SW480 (cell line): ENCODE data around the gene ABCA2.

Experiments used
- DNase-seq: peaks from one replicate; pipeline ENCODE4 v3.0.0-alpha.2; 2016; ENCODE audit warnings: low spot score

ABCA2 gene

GRCh38 chr9:137029058-137029936, 1.3 kb upstream of the ABCA2 start:
- peak; percentile 63 for DNase-seq

- DNase-seq: peak; percentile 68
These were observed 423 bp upstream of the ABCA2 start for GRCh38 chr9:137028263-137029057.

GRCh38 chr9:137026828-137027227, 1.2 kb downstream of the ABCA2 start:
- no peak for DNase-seq

GRCh38 chr9:137026384-137026783, 1.7 kb downstream of the ABCA2 start:
- no peak for DNase-seq

DNA sequence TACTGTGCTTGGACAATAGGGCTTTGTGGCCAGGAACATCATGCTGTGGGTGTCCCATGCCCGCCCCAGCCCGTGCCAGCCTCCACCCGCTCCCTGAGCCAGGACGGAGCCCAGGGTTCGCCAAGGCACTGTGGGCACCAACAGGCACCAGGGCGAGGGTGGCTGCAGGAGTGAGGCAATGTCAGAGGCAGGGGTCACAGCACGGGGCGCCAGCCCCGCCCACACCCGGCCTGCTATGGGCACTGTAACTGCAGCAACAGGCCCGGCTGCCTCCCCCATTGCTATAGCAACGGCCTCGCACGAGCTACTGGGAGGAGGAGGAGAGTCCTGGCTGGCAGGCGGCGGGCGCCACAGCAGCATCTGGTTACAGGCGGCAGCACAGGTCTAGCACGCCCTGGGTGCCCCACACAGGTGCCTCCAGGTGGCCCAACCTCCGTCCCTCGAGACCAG, 2.5 kb downstream of the ABCA2 start:
- DNase-seq: peak; percentile 83

GRCh38 chr9:137023583-137023991, 4.5 kb downstream of the ABCA2 start:
- DNase-seq: no peak

- no peak for DNase-seq
These were observed 4.9 kb downstream of the ABCA2 start for GRCh38 chr9:137023157-137023556.

GRCh38 chr9:137022662-137023008, 5.4 kb downstream of the ABCA2 start:
- DNase-seq: no peak

DNA sequence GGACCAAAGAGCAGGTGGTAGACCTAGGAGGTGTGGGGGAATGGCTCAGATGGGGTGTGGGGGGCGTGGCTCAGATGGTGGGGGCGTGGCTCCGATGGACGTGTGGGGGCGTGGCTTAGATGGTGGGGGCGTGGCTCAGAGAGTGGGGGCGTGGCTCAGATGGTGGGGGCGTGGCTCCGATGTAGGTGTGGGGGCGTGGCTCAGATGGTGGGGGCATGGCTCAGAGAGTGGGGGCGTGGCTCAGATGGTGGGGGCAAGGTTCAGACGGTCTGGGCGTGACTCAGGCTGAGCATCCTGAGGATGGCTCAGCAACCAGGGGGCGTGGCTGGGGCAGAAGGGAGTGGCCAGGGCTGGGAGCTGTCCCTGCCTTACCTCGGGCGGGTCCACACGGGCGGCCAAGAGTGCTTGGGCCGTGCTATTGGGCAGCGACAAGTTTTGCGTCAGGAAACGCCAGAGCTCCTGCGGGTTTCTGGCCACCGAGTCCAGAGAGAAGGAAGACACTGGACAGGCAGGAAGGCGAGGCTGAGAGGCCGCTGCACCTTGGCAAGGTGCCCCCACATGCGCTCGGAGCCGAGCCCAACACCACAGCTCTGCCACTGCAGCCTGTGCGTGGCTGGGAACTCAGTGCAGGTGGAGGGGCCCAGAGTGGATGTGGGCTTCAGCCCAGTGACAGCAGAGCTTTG, 5.9 kb downstream of the ABCA2 start:
- peak; percentile 94 for DNase-seq

- no peak for DNase-seq
These were observed 6.5 kb downstream of the ABCA2 start for GRCh38 chr9:137021568-137021978.

DNA sequence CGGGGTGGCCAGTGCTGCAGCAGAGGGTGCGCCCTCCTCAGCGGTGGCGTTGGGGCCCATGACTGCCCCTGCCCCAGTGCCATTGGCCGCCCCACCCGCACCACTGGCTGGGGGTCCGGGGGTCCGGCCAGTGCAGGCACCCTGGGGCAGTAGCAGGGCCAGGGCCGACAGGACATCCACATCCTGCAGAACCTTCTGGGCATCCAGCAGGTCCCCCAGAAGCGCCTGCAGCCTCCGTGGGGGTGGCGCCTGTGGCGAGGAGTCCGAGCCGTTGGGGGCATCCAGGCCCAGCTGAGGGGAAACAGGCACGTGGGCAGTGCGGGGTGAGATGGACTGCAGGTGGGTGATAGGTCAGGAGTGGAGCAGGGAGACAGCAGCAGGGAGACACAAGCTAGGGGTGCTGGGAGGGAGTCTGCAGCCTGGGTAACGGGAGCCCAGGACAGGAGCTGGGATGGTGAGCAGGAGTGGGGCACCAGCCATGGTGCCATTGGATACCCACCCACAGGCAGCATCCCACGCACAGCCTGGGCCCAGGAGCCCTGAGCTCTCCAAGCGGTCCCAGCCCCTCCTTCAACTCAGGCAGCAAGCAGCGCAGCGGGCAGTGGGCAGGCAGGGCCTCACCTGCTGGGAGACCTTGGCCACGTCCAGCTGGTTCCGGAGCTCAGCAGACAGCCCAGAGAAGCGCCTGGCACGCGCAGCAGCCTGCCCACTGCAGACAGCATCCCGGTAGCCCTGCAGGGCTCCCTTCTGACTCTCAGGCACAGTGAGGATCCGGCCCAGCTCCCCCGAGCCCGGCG, 7.1 kb downstream of the ABCA2 start:
- no peak for DNase-seq

GRCh38 chr9:137019891-137020683, 8.0 kb downstream of the ABCA2 start:
- no peak for DNase-seq

DNA sequence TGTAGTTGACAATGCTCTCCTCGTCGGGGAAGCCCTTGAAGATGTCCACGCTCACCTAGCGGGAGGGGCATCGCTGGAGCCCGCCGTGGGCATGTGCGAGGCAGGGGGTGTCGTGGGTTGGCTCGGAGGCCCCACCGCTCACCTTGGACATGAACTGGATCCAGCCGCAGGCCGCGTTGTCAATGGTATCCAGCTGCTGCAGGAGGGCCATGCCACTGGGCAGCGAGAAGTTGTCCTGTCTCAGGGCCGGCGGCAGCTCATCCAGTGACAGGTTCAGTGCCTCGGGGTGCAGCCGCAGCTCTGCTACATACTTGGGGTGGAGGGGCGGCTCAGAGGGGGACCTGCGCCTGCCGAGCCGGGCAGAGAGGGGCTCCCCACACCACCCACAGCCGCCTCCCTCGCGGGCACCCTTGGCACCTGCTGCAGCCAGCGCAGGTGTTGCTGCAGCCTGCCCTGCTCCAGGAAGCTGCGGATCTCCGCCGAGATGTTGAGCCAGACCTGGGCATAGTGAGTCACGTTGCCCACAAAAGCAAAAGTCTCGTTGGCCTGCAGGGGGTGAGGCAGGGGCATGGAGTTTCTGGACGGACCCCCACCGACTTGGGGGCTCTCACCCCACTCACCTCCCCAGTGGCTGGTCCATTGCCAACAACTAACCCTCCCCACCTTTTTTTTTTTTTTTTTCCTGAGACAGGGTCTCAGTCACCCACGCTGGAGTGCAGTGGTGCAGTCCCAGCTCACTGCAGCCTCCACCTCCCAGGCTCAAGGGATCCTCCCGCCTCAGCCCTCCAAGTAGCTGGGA, 9.1 kb downstream of the ABCA2 start:
- DNase-seq: no peak

DNA sequence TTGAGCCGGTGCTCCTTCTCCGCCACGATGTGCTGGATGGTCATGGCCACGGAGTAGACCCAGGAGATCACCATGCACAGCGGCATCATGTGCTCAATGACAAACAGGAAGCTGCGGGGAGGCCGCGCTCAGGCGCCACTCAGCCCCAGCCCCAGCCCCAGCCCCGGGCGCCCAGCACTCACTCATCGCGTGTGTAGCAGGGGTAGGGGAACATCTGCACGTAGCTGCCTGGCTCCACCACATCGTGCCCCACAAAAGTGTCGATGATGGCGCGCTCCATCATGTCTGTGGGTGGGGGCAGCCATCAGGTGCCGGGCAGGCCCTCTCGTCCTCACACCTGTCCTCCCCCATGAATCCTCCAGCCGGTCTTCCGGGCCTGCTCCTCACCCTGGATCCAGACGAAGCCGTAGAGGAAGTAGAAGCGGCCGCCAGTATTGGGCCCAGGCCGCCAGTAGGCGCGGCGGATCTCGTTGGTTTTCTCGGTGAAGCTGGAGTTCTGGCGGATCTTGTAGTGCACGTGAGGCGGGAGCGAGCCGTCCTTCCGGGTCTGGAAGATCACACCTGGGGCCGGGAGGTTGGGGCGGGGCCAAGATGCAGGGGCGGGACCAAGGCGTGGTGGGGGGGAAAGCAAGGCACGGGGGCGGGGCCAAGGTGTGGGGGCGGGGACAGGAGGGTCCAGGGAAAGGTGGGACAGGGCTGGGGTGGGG, 10.1 kb downstream of the ABCA2 start:
- no peak for DNase-seq

- no peak for DNase-seq
These were observed 11.0 kb downstream of the ABCA2 start for GRCh38 chr9:137017071-137017470.

DNA sequence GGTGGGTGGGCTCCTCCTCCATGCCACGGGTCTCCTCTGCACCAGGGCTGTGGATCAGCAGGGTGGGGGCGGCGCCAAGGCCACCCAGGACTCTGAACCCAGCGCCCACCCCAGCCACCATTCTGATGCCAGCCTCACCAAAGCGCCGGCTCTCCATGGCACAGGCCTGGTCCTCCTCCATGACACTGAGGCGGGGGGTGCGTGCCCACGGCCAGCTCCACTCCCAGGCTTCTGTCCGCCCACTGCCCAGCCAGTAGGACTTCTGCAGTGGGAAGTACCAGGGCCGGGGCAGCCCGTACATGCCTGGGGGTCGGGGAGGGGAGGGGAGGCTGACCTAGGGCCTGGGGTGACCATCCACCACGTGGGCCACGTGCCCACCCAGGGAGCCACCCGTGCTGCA, 11.6 kb downstream of the ABCA2 start:
- DNase-seq: no peak

GRCh38 chr9:137015976-137016375, 12.1 kb downstream of the ABCA2 start:
- no peak for DNase-seq

DNA sequence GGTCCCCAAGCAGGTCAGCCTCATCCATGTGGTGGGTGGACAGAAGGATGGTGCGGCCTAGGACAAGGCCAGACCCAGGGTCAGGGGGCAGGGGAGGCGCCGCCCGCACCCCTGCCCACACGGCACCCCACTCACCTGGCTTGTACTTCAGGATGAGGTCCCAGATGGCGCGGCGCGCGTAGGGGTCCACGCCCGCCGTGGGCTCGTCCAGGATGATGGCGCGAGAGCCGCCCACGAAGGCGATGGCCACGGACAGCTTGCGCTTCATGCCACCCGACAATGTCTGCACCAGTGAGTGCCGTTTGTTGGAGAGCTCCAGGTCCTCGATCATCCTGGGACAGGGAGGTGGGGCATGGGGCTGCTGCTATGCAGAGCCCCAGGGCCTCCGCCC, 12.5 kb downstream of the ABCA2 start:
- no peak for DNase-seq

DNA sequence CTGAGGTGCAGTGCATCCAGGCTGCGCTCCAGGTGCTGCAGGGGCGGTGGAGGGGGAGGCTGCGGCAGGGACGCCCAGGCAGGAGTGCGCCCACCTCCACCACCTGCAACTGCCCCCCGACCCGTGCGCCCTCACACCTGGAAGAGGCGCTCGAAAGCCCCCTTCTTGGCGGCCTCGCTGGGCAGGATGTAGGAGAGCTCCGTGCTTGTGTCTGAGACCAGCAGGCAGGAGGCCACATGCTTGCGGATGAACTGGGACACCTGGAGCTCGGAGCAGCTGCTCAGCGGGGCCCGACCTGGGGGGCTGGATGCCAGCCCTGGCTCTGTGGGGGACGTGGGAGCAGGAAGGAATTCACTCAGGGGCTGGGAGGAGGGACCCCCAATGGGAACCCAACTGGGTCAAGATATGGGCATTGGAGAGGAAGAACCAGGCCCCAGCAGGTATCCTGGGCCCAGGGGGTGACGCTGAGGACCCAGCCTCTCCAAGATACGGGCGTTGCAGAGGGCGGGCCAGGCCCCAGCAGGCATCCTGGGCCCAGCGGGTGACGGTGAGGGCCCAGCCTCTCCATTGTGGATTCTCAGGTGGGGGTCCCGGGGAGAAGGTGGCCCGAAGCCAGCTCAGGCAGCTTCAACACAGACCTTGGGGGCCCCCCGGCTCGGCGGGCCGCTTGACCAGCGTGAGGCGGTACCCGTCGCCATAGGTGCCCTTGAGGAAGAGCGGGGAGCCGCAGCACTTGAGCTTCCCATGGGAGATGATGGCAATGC, 13.1 kb downstream of the ABCA2 start:
- no peak for DNase-seq
